Epithelial cell of esophagus (primary cell): Measurements from ENCODE around the gene CREB5.

ENCODE experiments used
- DNase-seq: peaks from one replicate; pipeline ENCODE4 v3.0.0; 2010; ENCODE audit warnings: low read depth
- H3K4me3 ChIP-seq: 2 replicates; pipeline ENCODE4 v1.5.1; 2011; ENCODE audit warnings: mild to moderate bottlenecking, low read length, control low read depth
- CTCF ChIP-seq: IDR thresholded peaks from 2 replicates; pipeline ENCODE4 v1.5.1; 2011; ENCODE audit warnings: low read depth, mild to moderate bottlenecking, low read length, control low read depth, inconsistent platforms; ENCODE audit not compliant: insufficient read depth; ENCODE audit errors: missing control alignments

Gene CREB5

DNA sequence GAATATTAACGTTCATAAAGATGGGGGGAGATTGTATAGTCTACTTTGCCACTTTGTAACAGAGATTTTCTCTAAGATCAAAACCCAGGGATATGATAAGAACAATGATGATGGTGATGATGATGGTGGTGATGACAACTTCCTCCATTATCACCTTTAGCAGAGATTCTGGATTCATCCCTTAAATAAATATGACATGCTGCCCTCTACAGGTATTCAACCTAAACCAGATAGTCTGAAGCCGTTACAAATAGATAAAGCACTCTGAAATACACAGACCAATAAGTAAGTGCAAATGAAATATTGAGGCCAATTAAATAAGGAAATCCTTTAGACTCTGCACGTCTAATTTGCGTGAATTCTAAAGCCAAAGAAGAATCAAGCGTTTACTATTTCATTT lies 211.5 kb downstream of the CREB5 start:
- DNase-seq: peak; percentile 52
- H3K4me3 ChIP-seq: no peak overlapping the region
- TF ChIP-seq CTCF: peak; percentile 36

- DNase-seq: no peak
- TF ChIP-seq CTCF: no peak
- H3K4me3 ChIP-seq: no peak overlapping the region
Measured at GRCh38 chr7:28625432-28625831, 213.1 kb downstream of the CREB5 start.

- peak; percentile 45 for DNase-seq
- no peak overlapping the region for H3K4me3 ChIP-seq
- TF ChIP-seq CTCF: no peak
Measured at GRCh38 chr7:28626221-28626620, 213.9 kb downstream of the CREB5 start.

- peak; percentile 72 for TF ChIP-seq CTCF
- DNase-seq: peak; percentile 58
- no peak overlapping the region for H3K4me3 ChIP-seq
Measured at GRCh38 chr7:28626624-28627262, 214.4 kb downstream of the CREB5 start.

DNA sequence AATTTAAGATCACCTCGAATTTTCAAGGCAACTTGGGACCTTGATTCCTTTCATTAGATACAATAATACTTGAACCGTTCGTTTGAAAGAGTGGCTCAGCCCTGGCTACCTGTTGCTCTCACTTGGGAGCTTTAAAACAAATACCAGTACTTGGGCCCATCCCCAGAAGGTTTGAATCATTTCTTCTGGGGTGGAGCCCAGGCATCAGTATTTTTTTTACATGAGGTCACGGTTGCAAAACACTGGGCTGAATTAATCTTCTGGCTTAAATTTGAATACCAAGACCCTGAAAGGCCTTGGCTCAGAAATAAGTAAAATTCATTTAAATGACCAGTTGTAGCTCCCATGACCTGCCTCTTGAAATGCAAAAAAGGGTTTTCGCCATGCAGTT lies 214.9 kb downstream of the CREB5 start:
- no peak for DNase-seq
- no peak for TF ChIP-seq CTCF
- H3K4me3 ChIP-seq: no peak overlapping the region

DNA sequence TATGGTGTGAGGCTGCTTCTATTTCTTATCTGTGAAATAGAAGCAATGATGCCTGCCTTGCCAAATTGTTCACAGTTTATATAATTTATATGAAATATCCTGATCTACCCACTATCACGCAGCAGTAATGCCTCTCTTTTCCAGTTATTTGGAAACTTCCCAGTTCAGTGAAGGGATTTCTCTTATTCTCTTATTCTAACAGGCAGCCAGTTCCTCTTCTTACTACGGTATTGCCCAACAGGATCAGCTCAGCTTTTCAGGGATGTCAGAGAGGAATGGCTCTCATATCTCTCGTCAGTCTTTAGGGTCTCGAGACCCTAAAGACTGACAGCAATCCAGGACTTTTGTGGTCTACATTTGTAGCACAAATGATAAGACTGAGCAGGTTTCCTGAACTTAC lies 215.6 kb downstream of the CREB5 start:
- no peak for DNase-seq
- no peak overlapping the region for H3K4me3 ChIP-seq
- TF ChIP-seq CTCF: no peak

GRCh38 chr7:28629216-28629842 lies 217.0 kb downstream of the CREB5 start:
- no peak overlapping the region for H3K4me3 ChIP-seq
- TF ChIP-seq CTCF: no peak
- no peak for DNase-seq
